CD14-positive monocyte (primary cell): ENCODE data around the gene SARS1. TPM values are rescaled to one million over a fixed set of nuclear protein-coding genes. Genes with fewer than 3 reads are reported as not detected.

Experiments used
- DNase-seq, 3 donors: peaks; one replicate each; pipeline ENCODE4 v3.0.0-alpha.2; 2011 to 2022
- H2AFZ ChIP-seq: 2 replicates; pipeline ENCODE4 v1.6.0; 2012; ENCODE audit warnings: mild to moderate bottlenecking, low read depth, low read length, inconsistent platforms; ENCODE audit not compliant: insufficient read depth, poor library complexity, severe bottlenecking
- H3K27ac ChIP-seq, 2 donors: 1 replicate in 1 of 2; 2 replicates in 1 of 2; pipeline ENCODE4 v1.5.1; 2012 to 2013; ENCODE audit warnings: low read length in 2 of 2, control low read depth in 1 of 2, inconsistent platforms in 1 of 2, low read depth in 1 of 2, mild to moderate bottlenecking in 1 of 2
- H3K27me3 ChIP-seq, 2 donors: one replicate each; pipeline versions ENCODE4 v1.6.0 to v1.6.1; 2011 to 2013; ENCODE audit warnings: low read length in 2 of 2; ENCODE audit not compliant: control insufficient read depth in 2 of 2, insufficient read depth in 2 of 2
- H3K36me3 ChIP-seq, 2 donors: replicated peaks in 1 of 2; 1 replicate in 1 of 2; 2 replicates in 1 of 2; pipeline versions ENCODE4 v1.5.1 to v1.6.1; 2012 to 2013; ENCODE audit warnings: low read length in 2 of 2, control low read depth in 1 of 2, inconsistent platforms in 1 of 2, mild to moderate bottlenecking in 1 of 2; ENCODE audit not compliant: insufficient read depth in 2 of 2, control insufficient read depth in 1 of 2
- H3K4me1 ChIP-seq, 2 donors: 1 replicate in 1 of 2; 2 replicates in 1 of 2; pipeline versions ENCODE4 v1.5.1 to v1.6.1; 2012 to 2013; ENCODE audit warnings: low read length in 2 of 2, control low read depth in 1 of 2, inconsistent platforms in 1 of 2, mild to moderate bottlenecking in 1 of 2, moderate library complexity in 1 of 2; ENCODE audit not compliant: insufficient read depth in 2 of 2, control insufficient read depth in 1 of 2
- H3K4me2 ChIP-seq: replicated peaks from 2 replicates; pipeline ENCODE3; 2012; ENCODE audit warnings: low read length, moderate library complexity, mild to moderate bottlenecking; ENCODE audit not compliant: poor library complexity, severe bottlenecking; ENCODE audit errors: extremely low read depth
- H3K4me3 ChIP-seq, 3 experiments: fragments of 200-600 bp in 1 of 3; sonication (generic) in 1 of 3; replicated peaks in 1 of 3; 1 replicate in 2 of 3; 2 replicates in 1 of 3; pipeline ENCODE4 v1.5.1; 2011 to 2013; ENCODE audit warnings: low read length in 3 of 3, mild to moderate bottlenecking in 3 of 3, control low read depth in 2 of 3, low read depth in 2 of 3, inconsistent platforms in 1 of 3, moderate library complexity in 1 of 3
- H3K79me2 ChIP-seq: 2 replicates; pipeline ENCODE4 v1.6.0; 2012; ENCODE audit warnings: mild to moderate bottlenecking, control low read depth, inconsistent platforms, low read length, moderate library complexity; ENCODE audit not compliant: insufficient read depth
- H3K9ac ChIP-seq: 2 replicates; pipeline ENCODE4 v1.6.0; 2017; ENCODE audit warnings: low read length, mild to moderate bottlenecking; ENCODE audit not compliant: insufficient read depth, poor library complexity, severe bottlenecking
- H3K9me3 ChIP-seq, 2 donors: replicated peaks in 1 of 2; 1 replicate in 1 of 2; 2 replicates in 1 of 2; pipeline versions ENCODE4 v1.5.1 to v1.6.1; 2012 to 2013; ENCODE audit warnings: low read length in 2 of 2, control low read depth in 1 of 2; ENCODE audit not compliant: control insufficient read depth in 1 of 2, insufficient read depth in 1 of 2
- H4K20me1 ChIP-seq: 2 replicates; pipeline ENCODE4 v1.6.0; 2012; ENCODE audit warnings: mild to moderate bottlenecking, low read length, control low read depth, moderate library complexity; ENCODE audit not compliant: insufficient read depth
- H3K27ac Mint-ChIP-seq, 7 donors: one replicate each; pipeline ENCODE4 v1.8.0; 2020; ENCODE audit warnings: mild to moderate bottlenecking in 7 of 7, mixed read lengths in 7 of 7, moderate library complexity in 6 of 7, inconsistent platforms in 2 of 7
- H3K27me3 Mint-ChIP-seq, 3 donors: one replicate each; pipeline ENCODE4 v1.8.0; 2021 to 2022; ENCODE audit warnings: low read depth in 3 of 3, mild to moderate bottlenecking in 3 of 3, mixed read lengths in 3 of 3, moderate library complexity in 3 of 3, inconsistent platforms in 1 of 3
- H3K36me3 Mint-ChIP-seq, 2 donors: one replicate each; pipeline ENCODE4 v1.8.0; 2020; ENCODE audit warnings: mixed read lengths in 2 of 2, inconsistent platforms in 1 of 2, mild to moderate bottlenecking in 1 of 2
- H3K4me1 Mint-ChIP-seq: one replicate; pipeline ENCODE4 v1.8.0; 2020; ENCODE audit warnings: mild to moderate bottlenecking, mixed read lengths
- H3K4me3 Mint-ChIP-seq, 2 donors: one replicate each; pipeline ENCODE4 v1.8.0; 2020; ENCODE audit warnings: mild to moderate bottlenecking in 2 of 2, mixed read lengths in 2 of 2, moderate library complexity in 1 of 2
- H3K9me3 Mint-ChIP-seq, 7 donors: one replicate each; pipeline ENCODE4 v1.8.0; 2020 to 2022; ENCODE audit warnings: mixed read lengths in 7 of 7, mild to moderate bottlenecking in 6 of 7, moderate library complexity in 6 of 7, inconsistent platforms in 2 of 7
- CTCF ChIP-seq: fragments of 200-600 bp; IDR thresholded peaks from one replicate; pipeline ENCODE4 v1.8.0; 2022; ENCODE audit warnings: antibody characterized with exemption, mild to moderate bottlenecking
- WGBS: methylation state at CpG from one replicate; pipeline ENCODE4 v1.1.5; 2013; ENCODE audit warnings: missing lambda C conversion rate; ENCODE audit not compliant: insufficient coverage; 5-methylcytosine and 5-hydroxymethylcytosine counted together
- intact Hi-C, 2 donors: fragments of 100-400 bp; cut with micrococcal nuclease; formaldehyde crosslinking; loops; one replicate each; pipeline versions ENCODE4 v1.15.0 to v1.15.1; 2023
- polyA plus RNA-seq, 3 donors: library from polyadenylated mRNA; depleted of rRNA in 1 of 3; unstranded in 2 of 3; stranded (reverse) in 1 of 3; fragments of 300-500 nt in 2 of 3; fragments of >200 nt in 1 of 3; fragmentation: Illumina TruSeq in 2 of 3; gene quantifications; 1 replicate in 2 of 3; 2 replicates in 1 of 3; pipeline ENCODE4 v1.2.3, GENCODE V29; 2012 to 2021

The SARS1 gene
- polyA plus RNA-seq, 3 donors = 70.1 to 107 (median 99.1) TPM

GRCh38 chr1:109266965-109267364 is 53.2 kb downstream of the SARS1 start:
- no peaks in the 10 kb centered on the region for H3K79me2 ChIP-seq
- H3K4me2 ChIP-seq = no peak overlapping the region
- H2AFZ ChIP-seq = no peak overlapping the region
- H4K20me1 ChIP-seq = no peaks in the 10 kb centered on the region
- Mint-ChIP-seq H3K27ac (peak overlapping the region in 2 of 7 donors; percentile 62 to 77), H3K36me3 (no peaks in the 10 kb centered on the region), H3K4me1 (peaks cover 6% of the 10 kb centered on the region), H3K4me3 (no peak overlapping the region), H3K9me3 (peaks cover 0 to 3% (median 0%) of the 10 kb centered on the region in 7 donors), H3K27me3 (peaks cover 1 to 8% (median 7%) of the 10 kb centered on the region in 3 donors)
- no peak overlapping the region for H3K9ac ChIP-seq
- H3K4me3 ChIP-seq = no peak overlapping the region
- TF ChIP-seq CTCF = no peak
- no peaks in the 10 kb centered on the region for H3K9me3 ChIP-seq
- 78% methylated on average over 11 of the region's 11 CpGs for WGBS
- no peak overlapping the region for H3K27ac ChIP-seq
- no peaks in the 10 kb centered on the region for H3K27me3 ChIP-seq
- intact Hi-C loops = loop anchor here in 1 of 2 donors (5.0 kb wide), 1 partner anchor 35 kb away; no protein-coding TSS in a partner anchor
- H3K4me1 ChIP-seq = peaks cover 5 to 7% of the 10 kb centered on the region in 2 donors
- DNase-seq = no peak
- H3K36me3 ChIP-seq = no peaks in the 10 kb centered on the region

DNA sequence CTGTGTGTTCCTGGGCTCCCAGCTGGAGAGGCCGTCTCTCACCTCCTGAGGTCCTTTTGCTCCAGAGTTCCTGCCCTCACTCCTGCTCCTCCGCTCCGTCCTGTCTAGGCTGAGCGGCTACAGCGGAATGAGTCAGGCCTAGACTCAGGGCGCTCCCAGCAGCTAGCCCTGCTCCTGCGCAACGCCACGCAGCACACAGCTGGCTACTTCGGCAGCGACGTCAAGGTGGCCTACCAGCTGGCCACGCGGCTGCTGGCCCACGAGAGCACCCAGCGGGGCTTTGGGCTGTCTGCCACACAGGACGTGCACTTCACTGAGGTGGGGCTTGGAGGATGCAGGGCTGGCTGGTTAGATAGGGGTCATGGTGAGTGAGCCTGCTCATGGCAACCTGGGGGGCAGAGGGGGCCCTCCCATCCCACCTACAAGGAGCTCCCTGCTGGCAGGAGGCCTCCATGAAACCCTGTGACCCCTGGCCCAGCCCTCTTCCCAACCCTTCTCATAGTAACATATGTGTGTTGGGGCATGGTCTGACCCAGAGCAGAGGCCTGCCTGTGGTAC is 54.1 kb downstream of the SARS1 start:
- no peak overlapping the region for H3K27ac Mint-ChIP-seq
- Histone ChIP-seq H3K27me3 (no peaks in the 10 kb centered on the region), H2AFZ (no peak overlapping the region), H3K4me2 (no peak overlapping the region), H3K4me1 (peaks cover 5 to 7% of the 10 kb centered on the region in 2 donors), H3K27ac (no peak overlapping the region), H3K4me3 (no peak overlapping the region), H3K79me2 (no peaks in the 10 kb centered on the region), H3K36me3 (no peaks in the 10 kb centered on the region), H3K9me3 (no peaks in the 10 kb centered on the region), H3K9ac (no peak overlapping the region), H4K20me1 (no peaks in the 10 kb centered on the region)
- H3K4me1 Mint-ChIP-seq = peaks cover 6% of the 10 kb centered on the region
- intact Hi-C loops = loop anchor here in 1 of 2 donors (5.0 kb wide), 1 partner anchor 34 kb away; no protein-coding TSS in a partner anchor
- peaks cover 0 to 3% (median 0%) of the 10 kb centered on the region in 7 donors for H3K9me3 Mint-ChIP-seq
- 95% methylated on average over 16 of the region's 17 CpGs for WGBS
- no peak overlapping the region for H3K4me3 Mint-ChIP-seq
- H3K36me3 Mint-ChIP-seq = no peaks in the 10 kb centered on the region
- DNase-seq = no peak
- TF ChIP-seq CTCF = no peak
- H3K27me3 Mint-ChIP-seq = peaks cover 3 to 7% (median 4%) of the 10 kb centered on the region in 3 donors
